Measurements from ENCODE around the gene RNASE7.

RNASE7 gene

GRCh38 chr14:21081521-21082142 is 39.5 kb downstream of the RNASE7 start:
- peaks cover 0 to 91% of the 10 kb centered on the region in 2 experiments; a peak in 2 of 3 replicates for H3K36me3 ChIP-seq (ENCODE audit: control insufficient read depth in 2 of 2, insufficient read depth in 1 of 2, low read length in 2 of 2)
- no peak overlapping the region for H3K4me3 ChIP-seq (ENCODE audit: low read depth, low read length)
- 0 out of 2 replicates have a peak, but pooled peaks have one; percentile 22 for TF ChIP-seq GLIS1 (tag by site-specific recombination; IDR thresholded peaks at IDR 0.05)
- TF ChIP-seq ZNF777 (tag by site-specific recombination; IDR thresholded peaks at IDR 0.05; ENCODE audit: borderline replicate concordance), result no peak
- CTCF ChIA-PET, result interaction anchor here (2.1 kb wide), 1 partner anchor 11 kb away, joined by 15 read pairs; no protein-coding TSS in a partner anchor
- H3K27ac ChIP-seq (ENCODE audit: extremely low read depth, low read depth, low read length), result no peak overlapping the region
- POLR2A ChIA-PET, result interaction anchor here (9.9 kb wide), 1 partner anchor 10 kb away, joined by 71 read pairs; the partner anchor contains the start of gene ARHGEF40
- no peaks in the 10 kb centered on the region for H3K9me3 ChIP-seq (ENCODE audit: control insufficient read depth, insufficient read depth, low read depth, low read length)
- no peaks in the 10 kb centered on the region for H3K4me1 ChIP-seq (ENCODE audit: control insufficient read depth, insufficient read depth, low read length)

- Histone ChIP-seq H3K9me3 (ENCODE audit: control insufficient read depth, insufficient read depth, low read depth, low read length) (no peaks in the 10 kb centered on the region), H3K4me3 (ENCODE audit: low read depth, low read length) (no peak overlapping the region), H3K27ac (ENCODE audit: extremely low read depth, low read depth, low read length) (no peak overlapping the region), H3K36me3 (ENCODE audit: control insufficient read depth in 2 of 2, insufficient read depth in 1 of 2, low read length in 2 of 2) (peaks cover 3 to 85% of the 10 kb centered on the region in 2 experiments; a peak in 2 of 3 replicates), H3K4me1 (ENCODE audit: control insufficient read depth, insufficient read depth, low read length) (no peaks in the 10 kb centered on the region)
- TF ChIP-seq ZNF610 (tag by site-specific recombination; IDR thresholded peaks at IDR 0.05; ENCODE audit: borderline replicate concordance), result no peak
- TF ChIP-seq ZNF654 (tag by site-specific recombination; IDR thresholded peaks at IDR 0.05; ENCODE audit: low read depth), result no peak
- no peak for TF ChIP-seq KLF17 (tag by site-specific recombination; IDR thresholded peaks at IDR 0.05)
- no peak for TF ChIP-seq GLIS1 (tag by site-specific recombination; IDR thresholded peaks at IDR 0.05)
- TF ChIP-seq, protein P1, sequence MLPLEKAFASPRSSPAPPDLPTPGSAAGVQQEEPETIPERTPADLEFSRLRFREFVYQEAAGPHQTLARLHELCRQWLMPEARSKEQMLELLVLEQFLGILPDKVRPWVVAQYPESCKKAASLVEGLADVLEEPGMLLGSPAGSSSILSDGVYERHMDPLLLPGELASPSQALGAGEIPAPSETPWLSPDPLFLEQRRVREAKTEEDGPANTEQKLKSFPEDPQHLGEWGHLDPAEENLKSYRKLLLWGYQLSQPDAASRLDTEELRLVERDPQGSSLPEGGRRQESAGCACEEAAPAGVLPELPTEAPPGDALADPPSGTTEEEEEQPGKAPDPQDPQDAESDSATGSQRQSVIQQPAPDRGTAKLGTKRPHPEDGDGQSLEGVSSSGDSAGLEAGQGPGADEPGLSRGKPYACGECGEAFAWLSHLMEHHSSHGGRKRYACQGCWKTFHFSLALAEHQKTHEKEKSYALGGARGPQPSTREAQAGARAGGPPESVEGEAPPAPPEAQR (tag by site-specific recombination; IDR thresholded peaks at IDR 0.05), result no peak
- no peak for TF ChIP-seq SP7 (tag by site-specific recombination; IDR thresholded peaks at IDR 0.05)
- no peak for TF ChIP-seq ZFP69B (tag by site-specific recombination; IDR thresholded peaks at IDR 0.05)
- TF ChIP-seq ZNF692 (tag by site-specific recombination; IDR thresholded peaks at IDR 0.05), result no peak
- no peak for TF ChIP-seq SETDB1 (IDR thresholded peaks at IDR 0.05; ENCODE audit: insufficient read length, low read length)
- TF ChIP-seq ZNF449 (tag by site-specific recombination; IDR thresholded peaks at IDR 0.05), result no peak
- TF ChIP-seq MEIS1 (CRISPR knock-in tag; IDR thresholded peaks at IDR 0.05; ENCODE audit: borderline replicate concordance), result no peak
- TF ChIP-seq ZNF112 (tag by site-specific recombination; IDR thresholded peaks at IDR 0.05), result no peak
- POLR2A ChIA-PET, result interaction anchor here (1.5 to 9.9 kb wide), 2 partner anchors 9 to 12 kb away, joined by 5 to 71 read pairs; partner anchors contain the start of gene ARHGEF40
- CTCF ChIA-PET, result interaction anchor here (0.7 to 1.2 kb wide), 3 partner anchors 8 to 69 kb away, joined by 4 to 7 read pairs (median 4); no protein-coding TSS in a partner anchor
Measured at GRCh38 chr14:21083565-21084325, 41.6 kb downstream of the RNASE7 start.

Measured in HEK293 (cell line).